Uterus (tissue), 2 donors: ENCODE data around the gene ITPKC.

ENCODE experiments used
- POLR2A ChIP-seq, 2 donors: fragments of 450-650 bp; IDR thresholded peaks; one replicate each; pipeline ENCODE4 v1.6.1; 2016; ENCODE audit warnings: antibody characterized with exemption in 2 of 2, mild to moderate bottlenecking in 1 of 2, moderate library complexity in 1 of 2
- TF ChIP-seq, protein P1 (sequence below), 4 experiments: fragments of 200-600 bp in 2 of 4; fragments of 450-650 bp in 2 of 4; sonication (generic) in 2 of 4; IDR thresholded peaks; one replicate each; pipeline ENCODE4 v1.5.1; 2016 to 2019; ENCODE audit warnings: antibody characterized with exemption in 4 of 4, mild to moderate bottlenecking in 2 of 4, moderate library complexity in 1 of 4

DNA sequence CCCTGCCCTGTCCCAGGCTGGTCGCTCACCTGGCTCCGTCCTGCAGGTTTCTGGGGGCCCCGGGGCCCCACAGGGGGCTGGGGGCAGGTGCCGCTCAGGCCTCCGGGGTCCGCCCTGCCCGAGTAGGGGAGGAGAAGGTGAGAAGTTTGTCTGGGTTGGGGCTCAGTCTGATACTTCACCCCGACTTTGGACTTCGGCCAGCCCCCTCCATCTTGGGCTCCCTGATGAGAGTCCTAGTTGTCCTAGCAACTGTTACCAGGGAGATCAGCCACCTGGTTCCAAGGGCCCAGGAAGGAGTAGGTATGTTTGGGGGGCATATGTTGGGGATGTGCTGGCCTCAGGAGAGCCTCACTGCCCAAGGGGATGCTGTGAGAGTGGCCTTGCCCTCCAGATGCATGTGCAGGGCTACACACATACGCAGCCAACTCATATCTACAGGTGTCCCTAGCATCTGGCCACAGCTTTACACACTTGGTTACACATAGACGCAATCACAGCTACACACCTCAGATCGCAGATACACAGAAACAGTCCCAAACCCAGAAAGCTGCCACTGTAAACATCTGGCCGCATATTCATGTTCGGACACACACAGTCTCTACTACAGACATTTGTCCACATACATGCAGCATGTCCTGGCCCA is 29.9 kb upstream of the ITPKC start:
- TF ChIP-seq, protein P1, sequence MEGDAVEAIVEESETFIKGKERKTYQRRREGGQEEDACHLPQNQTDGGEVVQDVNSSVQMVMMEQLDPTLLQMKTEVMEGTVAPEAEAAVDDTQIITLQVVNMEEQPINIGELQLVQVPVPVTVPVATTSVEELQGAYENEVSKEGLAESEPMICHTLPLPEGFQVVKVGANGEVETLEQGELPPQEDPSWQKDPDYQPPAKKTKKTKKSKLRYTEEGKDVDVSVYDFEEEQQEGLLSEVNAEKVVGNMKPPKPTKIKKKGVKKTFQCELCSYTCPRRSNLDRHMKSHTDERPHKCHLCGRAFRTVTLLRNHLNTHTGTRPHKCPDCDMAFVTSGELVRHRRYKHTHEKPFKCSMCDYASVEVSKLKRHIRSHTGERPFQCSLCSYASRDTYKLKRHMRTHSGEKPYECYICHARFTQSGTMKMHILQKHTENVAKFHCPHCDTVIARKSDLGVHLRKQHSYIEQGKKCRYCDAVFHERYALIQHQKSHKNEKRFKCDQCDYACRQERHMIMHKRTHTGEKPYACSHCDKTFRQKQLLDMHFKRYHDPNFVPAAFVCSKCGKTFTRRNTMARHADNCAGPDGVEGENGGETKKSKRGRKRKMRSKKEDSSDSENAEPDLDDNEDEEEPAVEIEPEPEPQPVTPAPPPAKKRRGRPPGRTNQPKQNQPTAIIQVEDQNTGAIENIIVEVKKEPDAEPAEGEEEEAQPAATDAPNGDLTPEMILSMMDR (IDR thresholded peaks at IDR 0.05), result no peak
- no peak for TF ChIP-seq POLR2A (IDR thresholded peaks at IDR 0.05)
